ENCODE data around the gene VPREB1.
"Not testable (repeated sequence)": the region's sequence is repeated elsewhere in the genome, so short reads cannot be mapped to it uniquely, and the experiment has no call there.

DNA sequence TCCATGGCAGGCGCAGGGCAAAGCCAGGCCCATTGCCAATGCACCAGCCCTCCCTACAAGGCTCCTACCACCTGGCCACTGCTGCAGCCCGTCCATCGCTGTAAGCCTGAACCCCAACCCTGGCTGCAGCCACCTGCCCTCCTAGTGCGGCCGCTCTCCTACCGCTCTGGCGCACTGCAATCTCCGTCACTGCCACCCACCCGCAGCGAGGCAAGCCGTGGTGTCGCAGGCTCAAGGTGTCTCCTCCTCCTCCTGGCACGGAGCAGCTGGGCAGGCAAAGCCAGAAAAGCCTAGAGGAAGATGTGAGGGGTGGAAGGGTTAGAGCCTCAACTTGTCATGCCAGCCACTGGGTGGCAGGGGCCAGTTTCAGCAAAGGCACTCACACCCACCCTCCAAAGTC, 50.1 kb downstream of the VPREB1 start:
- TF ChIP-seq, protein P1, sequence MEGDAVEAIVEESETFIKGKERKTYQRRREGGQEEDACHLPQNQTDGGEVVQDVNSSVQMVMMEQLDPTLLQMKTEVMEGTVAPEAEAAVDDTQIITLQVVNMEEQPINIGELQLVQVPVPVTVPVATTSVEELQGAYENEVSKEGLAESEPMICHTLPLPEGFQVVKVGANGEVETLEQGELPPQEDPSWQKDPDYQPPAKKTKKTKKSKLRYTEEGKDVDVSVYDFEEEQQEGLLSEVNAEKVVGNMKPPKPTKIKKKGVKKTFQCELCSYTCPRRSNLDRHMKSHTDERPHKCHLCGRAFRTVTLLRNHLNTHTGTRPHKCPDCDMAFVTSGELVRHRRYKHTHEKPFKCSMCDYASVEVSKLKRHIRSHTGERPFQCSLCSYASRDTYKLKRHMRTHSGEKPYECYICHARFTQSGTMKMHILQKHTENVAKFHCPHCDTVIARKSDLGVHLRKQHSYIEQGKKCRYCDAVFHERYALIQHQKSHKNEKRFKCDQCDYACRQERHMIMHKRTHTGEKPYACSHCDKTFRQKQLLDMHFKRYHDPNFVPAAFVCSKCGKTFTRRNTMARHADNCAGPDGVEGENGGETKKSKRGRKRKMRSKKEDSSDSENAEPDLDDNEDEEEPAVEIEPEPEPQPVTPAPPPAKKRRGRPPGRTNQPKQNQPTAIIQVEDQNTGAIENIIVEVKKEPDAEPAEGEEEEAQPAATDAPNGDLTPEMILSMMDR (IDR thresholded peaks at IDR 0.05) = not testable (repeated sequence)
- TF ChIP-seq POLR2AphosphoS5, POLR2A (IDR thresholded peaks at IDR 0.05): not testable (repeated sequence)
